NCI-H2196 (cell line): ENCODE measurements around the gene PAFAH1B1.
"Not testable (repeated sequence)": the region's sequence is repeated elsewhere in the genome, so short reads cannot be mapped to it uniquely, and the experiment has no call there.

Experiments used
- DNase-seq: peaks from one replicate; lab custom pipeline; 2025; ENCODE audit not compliant: unreplicated experiment; lab: John Stamatoyannopoulos, UW

Gene PAFAH1B1

GRCh38 chr17:2592971-2593820 lies at the start of gene PAFAH1B1:
Gene PAFAH1B1, plus strand, starts transcription at chr17:2593654. Its CDS starts 44,635 bp downstream, at chr17:2638289.
- DNase-seq: peak; percentile 78

- DNase-seq: no peak
These were observed 48.1 kb upstream of the PAFAH1B1 start for GRCh38 chr17:2545393-2545792.

- no peak for DNase-seq
These were observed 46.3 kb upstream of the PAFAH1B1 start for GRCh38 chr17:2547176-2547575.

- DNase-seq: not testable (repeated sequence)
These were observed 45.4 kb upstream of the PAFAH1B1 start for GRCh38 chr17:2548026-2548425.

- no peak for DNase-seq
These were observed 43.9 kb upstream of the PAFAH1B1 start for GRCh38 chr17:2549392-2550211.

- no peak for DNase-seq
These were observed 42.0 kb upstream of the PAFAH1B1 start for GRCh38 chr17:2551493-2551892.

- no peak for DNase-seq
These were observed 41.5 kb upstream of the PAFAH1B1 start for GRCh38 chr17:2551928-2552327.

GRCh38 chr17:2560658-2561057 lies 32.8 kb upstream of the PAFAH1B1 start:
- no peak for DNase-seq

- DNase-seq: no peak
These were observed 31.1 kb upstream of the PAFAH1B1 start for GRCh38 chr17:2562162-2562858.

- no peak for DNase-seq
These were observed 30.4 kb upstream of the PAFAH1B1 start for GRCh38 chr17:2563061-2563460.

- DNase-seq: no peak
These were observed 29.9 kb upstream of the PAFAH1B1 start for GRCh38 chr17:2563543-2563942.

GRCh38 chr17:2564877-2565276 lies 28.6 kb upstream of the PAFAH1B1 start:
- no peak for DNase-seq

GRCh38 chr17:2566056-2566455 lies 27.4 kb upstream of the PAFAH1B1 start:
- no peak for DNase-seq

- no peak for DNase-seq
These were observed 21.7 kb upstream of the PAFAH1B1 start for GRCh38 chr17:2571523-2572303.

GRCh38 chr17:2572304-2572609 lies 21.2 kb upstream of the PAFAH1B1 start:
- not testable (repeated sequence) for DNase-seq

GRCh38 chr17:2580151-2580550 lies 13.3 kb upstream of the PAFAH1B1 start:
- DNase-seq: no peak

- no peak for DNase-seq
These were observed 12.8 kb upstream of the PAFAH1B1 start for GRCh38 chr17:2580661-2581060.

GRCh38 chr17:2582493-2582892 lies 11.0 kb upstream of the PAFAH1B1 start:
- DNase-seq: no peak

- no peak for DNase-seq
These were observed 2.3 kb upstream of the PAFAH1B1 start for GRCh38 chr17:2591040-2591640.
